Osteocyte (in vitro differentiated cells): ENCODE data around the gene ACBD5. TPM values are rescaled to one million over a fixed set of nuclear protein-coding genes. Genes with fewer than 3 reads are reported as not detected.
"Not testable (repeated sequence)": the region's sequence is repeated elsewhere in the genome, so short reads cannot be mapped to it uniquely, and the experiment has no call there.

Experiments
- DNase-seq: peaks from one replicate; pipeline ENCODE4 v3.0.0; 2021; ENCODE audit warnings: mixed read lengths; ENCODE audit not compliant: unreplicated experiment; ENCODE audit errors: extremely low spot score
- H3K27ac Mint-ChIP-seq: one replicate; pipeline ENCODE4 v1.8.0; 2021; ENCODE audit warnings: mild to moderate bottlenecking, mixed read lengths; ENCODE audit not compliant: unreplicated experiment
- H3K27me3 Mint-ChIP-seq: one replicate; pipeline ENCODE4 v1.8.0; 2021; ENCODE audit warnings: mixed read lengths; ENCODE audit not compliant: unreplicated experiment
- H3K36me3 Mint-ChIP-seq: one replicate; pipeline ENCODE4 v1.8.0; 2021; ENCODE audit warnings: mixed read lengths; ENCODE audit not compliant: unreplicated experiment
- H3K4me1 Mint-ChIP-seq: one replicate; pipeline ENCODE4 v1.8.0; 2021; ENCODE audit warnings: mixed read lengths; ENCODE audit not compliant: unreplicated experiment
- H3K4me3 Mint-ChIP-seq: one replicate; pipeline ENCODE4 v1.8.0; 2021; ENCODE audit warnings: mild to moderate bottlenecking, moderate library complexity, mixed read lengths; ENCODE audit not compliant: unreplicated experiment
- H3K9me3 Mint-ChIP-seq: one replicate; pipeline ENCODE4 v1.8.0; 2021; ENCODE audit warnings: mixed read lengths; ENCODE audit not compliant: unreplicated experiment
- long read RNA-seq: library from polyadenylated mRNA; unstranded; transcript quantifications from one replicate; pipeline ENCODE4 v2.0.0, GENCODE V29; 2021
- total RNA-seq: library from RNA; stranded (reverse); gene quantifications from 2 replicates; pipeline ENCODE4 v1.2.1, GENCODE V29; 2021
- TF ChIP-seq, protein P1 (sequence below): fragments of 200-600 bp; sonication (generic); IDR thresholded peaks from 2 replicates; pipeline ENCODE4 v1.5.0; 2021; ENCODE audit warnings: antibody characterized with exemption, mild to moderate bottlenecking, moderate library complexity

ACBD5 gene, protein sequence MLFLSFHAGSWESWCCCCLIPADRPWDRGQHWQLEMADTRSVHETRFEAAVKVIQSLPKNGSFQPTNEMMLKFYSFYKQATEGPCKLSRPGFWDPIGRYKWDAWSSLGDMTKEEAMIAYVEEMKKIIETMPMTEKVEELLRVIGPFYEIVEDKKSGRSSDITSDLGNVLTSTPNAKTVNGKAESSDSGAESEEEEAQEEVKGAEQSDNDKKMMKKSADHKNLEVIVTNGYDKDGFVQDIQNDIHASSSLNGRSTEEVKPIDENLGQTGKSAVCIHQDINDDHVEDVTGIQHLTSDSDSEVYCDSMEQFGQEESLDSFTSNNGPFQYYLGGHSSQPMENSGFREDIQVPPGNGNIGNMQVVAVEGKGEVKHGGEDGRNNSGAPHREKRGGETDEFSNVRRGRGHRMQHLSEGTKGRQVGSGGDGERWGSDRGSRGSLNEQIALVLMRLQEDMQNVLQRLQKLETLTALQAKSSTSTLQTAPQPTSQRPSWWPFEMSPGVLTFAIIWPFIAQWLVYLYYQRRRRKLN
- 24.4 and 25.0 TPM in 2 replicates for total RNA-seq
- long read RNA-seq, full-length matches to known transcripts, result 45 of 93 reads
- long read RNA-seq, partial matches to known transcripts, result 20 of 93 reads
- long read RNA-seq, other reads (novel, unspliced or antisense), result 28 of 93 reads

DNA sequence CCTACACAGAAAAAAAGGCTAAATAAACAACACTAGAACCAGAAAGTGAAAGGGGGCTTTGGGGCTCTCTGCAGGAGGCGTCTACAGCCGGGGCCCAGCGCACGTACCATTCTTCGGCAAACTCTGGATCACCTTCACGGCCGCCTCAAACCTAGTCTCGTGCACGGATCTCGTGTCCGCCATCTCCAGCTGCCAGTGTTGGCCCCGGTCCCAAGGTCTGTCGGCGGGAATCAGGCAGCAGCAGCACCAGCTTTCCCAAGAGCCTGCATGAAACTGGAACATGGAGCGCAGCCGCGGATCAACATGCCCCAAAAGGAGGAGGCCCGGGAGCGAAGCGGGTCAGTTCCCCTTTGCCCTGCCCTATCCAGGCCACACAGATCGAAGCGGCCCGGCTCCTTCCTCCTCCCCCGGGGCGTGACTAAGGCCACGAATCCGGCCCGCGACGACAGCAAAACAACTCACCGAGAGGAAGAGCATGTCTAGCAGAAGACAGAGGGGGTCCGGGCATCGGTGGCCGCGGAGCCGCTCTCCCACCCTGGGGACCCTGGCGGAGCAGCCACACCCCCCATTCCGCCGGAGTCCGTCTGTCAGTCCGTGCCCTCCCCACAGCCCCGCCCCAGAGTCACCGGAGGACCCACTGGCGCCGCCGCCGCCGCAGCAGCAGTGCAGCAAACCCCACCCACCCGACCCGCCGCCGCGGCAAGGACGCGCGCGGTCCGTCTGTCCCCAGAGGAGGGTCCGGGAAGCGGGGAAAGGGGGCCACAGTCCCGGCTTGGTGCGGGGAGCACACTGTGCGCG lies at the start of gene ACBD5:
Gene ACBD5, minus strand, starts transcription at position 586 of the 798 bp plus-strand sequence. Its CDS starts 109 bp downstream, at position 477.
- no peaks in the 10 kb centered on the region for H3K27me3 Mint-ChIP-seq
- H3K27ac Mint-ChIP-seq, result peak within 1 kb of the TSS; percentile 98
- peaks cover 28% of the 10 kb centered on the region for H3K4me1 Mint-ChIP-seq
- H3K9me3 Mint-ChIP-seq, result no peaks in the 10 kb centered on the region
- H3K36me3 Mint-ChIP-seq, result peaks cover 2% of the 10 kb centered on the region
- H3K4me3 Mint-ChIP-seq, result peak within 1 kb of the TSS; percentile 93
- TF ChIP-seq, protein P1, sequence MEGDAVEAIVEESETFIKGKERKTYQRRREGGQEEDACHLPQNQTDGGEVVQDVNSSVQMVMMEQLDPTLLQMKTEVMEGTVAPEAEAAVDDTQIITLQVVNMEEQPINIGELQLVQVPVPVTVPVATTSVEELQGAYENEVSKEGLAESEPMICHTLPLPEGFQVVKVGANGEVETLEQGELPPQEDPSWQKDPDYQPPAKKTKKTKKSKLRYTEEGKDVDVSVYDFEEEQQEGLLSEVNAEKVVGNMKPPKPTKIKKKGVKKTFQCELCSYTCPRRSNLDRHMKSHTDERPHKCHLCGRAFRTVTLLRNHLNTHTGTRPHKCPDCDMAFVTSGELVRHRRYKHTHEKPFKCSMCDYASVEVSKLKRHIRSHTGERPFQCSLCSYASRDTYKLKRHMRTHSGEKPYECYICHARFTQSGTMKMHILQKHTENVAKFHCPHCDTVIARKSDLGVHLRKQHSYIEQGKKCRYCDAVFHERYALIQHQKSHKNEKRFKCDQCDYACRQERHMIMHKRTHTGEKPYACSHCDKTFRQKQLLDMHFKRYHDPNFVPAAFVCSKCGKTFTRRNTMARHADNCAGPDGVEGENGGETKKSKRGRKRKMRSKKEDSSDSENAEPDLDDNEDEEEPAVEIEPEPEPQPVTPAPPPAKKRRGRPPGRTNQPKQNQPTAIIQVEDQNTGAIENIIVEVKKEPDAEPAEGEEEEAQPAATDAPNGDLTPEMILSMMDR, result no peak
- DNase-seq, result peak; percentile 89

DNA sequence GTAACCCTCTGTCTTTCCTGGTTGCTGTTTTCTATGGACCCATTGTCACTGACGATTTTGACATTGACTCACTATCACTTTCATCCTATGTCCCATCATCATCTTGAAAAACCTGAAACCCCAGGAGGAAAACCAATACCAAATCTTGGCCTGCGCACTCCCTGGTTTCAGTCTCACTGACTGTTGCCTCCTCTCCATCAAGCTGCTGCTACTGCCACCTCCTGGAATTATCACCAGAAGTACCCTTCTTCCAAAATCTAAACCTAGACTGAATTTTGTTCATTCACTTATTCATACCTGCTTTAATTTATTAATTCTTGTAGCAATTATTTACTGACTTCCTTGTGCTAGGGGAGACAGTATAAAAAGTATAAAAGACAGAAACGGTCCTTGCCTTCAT lies 44.5 kb upstream of the ACBD5 start:
- no peak for DNase-seq
- H3K27ac Mint-ChIP-seq, result no peak overlapping the region

DNA sequence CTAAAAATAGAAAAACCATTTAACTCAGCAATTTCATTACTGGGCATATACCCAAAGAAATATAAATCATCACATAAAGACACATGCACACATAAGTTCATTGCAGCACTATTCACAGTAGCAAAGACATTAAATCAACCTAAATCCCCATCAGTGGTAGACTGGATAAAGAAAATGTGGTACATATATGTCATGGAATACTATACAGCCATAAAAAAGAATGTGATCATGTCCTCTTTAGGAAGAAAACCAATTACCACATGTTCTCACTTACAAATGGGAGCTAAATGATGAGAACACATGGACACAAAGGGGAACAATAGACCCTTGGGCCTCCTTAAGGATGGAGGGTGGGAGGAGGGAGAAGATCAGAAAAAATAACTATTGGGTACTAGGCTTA lies 36.0 kb upstream of the ACBD5 start:
- Mint-ChIP-seq H3K9me3 (no peaks in the 10 kb centered on the region), H3K27ac (no peak overlapping the region), H3K4me3 (no peak overlapping the region), H3K4me1 (no peaks in the 10 kb centered on the region), H3K27me3 (peaks cover 64% of the 10 kb centered on the region), H3K36me3 (no peaks in the 10 kb centered on the region)
- no peak for DNase-seq
- TF ChIP-seq, protein P1, result no peak

More for the DNA sequence above, 44.5 kb upstream of the ACBD5 start:
- TF ChIP-seq, protein P1, result peak; percentile 24
- no peak overlapping the region for H3K4me3 Mint-ChIP-seq
- H3K36me3 Mint-ChIP-seq, result no peaks in the 10 kb centered on the region
- no peaks in the 10 kb centered on the region for H3K9me3 Mint-ChIP-seq
- no peaks in the 10 kb centered on the region for H3K4me1 Mint-ChIP-seq
- H3K27me3 Mint-ChIP-seq, result peaks cover 18% of the 10 kb centered on the region

DNA sequence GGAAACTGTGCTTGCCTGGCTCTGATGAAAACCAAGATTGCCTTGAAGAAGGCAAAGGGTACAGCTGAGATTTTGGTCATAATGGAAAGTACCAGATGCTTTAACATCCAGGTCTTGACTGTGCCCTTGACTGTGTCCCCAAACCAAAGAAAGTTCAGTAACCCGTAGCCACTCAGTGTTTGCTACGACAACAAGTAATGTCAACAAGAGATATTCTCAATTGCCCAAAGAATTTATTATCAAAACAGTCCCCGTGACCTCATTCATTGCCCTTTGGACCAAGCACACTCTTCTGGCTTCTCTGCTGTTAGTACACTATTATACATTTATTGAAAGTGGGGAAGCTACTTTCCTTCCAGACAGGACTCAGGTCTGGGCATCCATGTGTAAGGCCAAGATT lies 25.4 kb upstream of the ACBD5 start:
- H3K36me3 Mint-ChIP-seq, DNase-seq, H3K4me1 Mint-ChIP-seq, H3K27ac Mint-ChIP-seq, H3K4me3 Mint-ChIP-seq, H3K9me3 Mint-ChIP-seq: not testable (repeated sequence)
- peaks cover 57% of the 10 kb centered on the region for H3K27me3 Mint-ChIP-seq

DNA sequence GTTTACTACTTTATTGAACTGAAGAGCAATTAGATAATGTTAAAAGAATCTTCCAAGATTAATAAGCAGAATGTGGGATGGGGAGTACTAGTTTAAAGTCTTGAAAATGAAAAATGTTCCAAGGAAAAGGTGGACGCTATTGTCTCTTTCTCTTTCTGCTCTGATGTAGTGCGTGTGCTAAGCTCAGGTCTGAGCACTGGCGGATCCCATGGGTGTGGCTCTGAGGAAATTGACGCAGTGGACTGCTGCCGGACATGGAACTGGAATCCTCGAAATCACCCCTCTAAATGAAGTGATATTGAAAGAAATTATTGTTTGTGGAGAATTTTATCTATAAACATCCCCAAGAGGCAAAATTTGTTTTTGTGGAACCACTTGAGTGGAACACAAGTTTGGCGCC lies 22.2 kb upstream of the ACBD5 start:
- H3K9me3 Mint-ChIP-seq, DNase-seq, H3K27ac Mint-ChIP-seq, H3K4me3 Mint-ChIP-seq, H3K36me3 Mint-ChIP-seq: not testable (repeated sequence)
- peaks cover 63% of the 10 kb centered on the region for H3K27me3 Mint-ChIP-seq
- peaks cover 13% of the 10 kb centered on the region for H3K4me1 Mint-ChIP-seq
